Measurements from ENCODE around the gene CACNB4. TPM values are rescaled to one million over a fixed set of nuclear protein-coding genes. Genes with fewer than 3 reads are reported as not detected.
A peak's percentile ranks its signal among the peaks of the same experiment; 100 is the strongest.
"Not testable (repeated sequence)": the region's sequence is repeated elsewhere in the genome, so short reads cannot be mapped to it uniquely, and the experiment has no call there.

CACNB4 gene
- total RNA-seq, 1 donor from 2014 or later: 3.7 TPM

- no peaks in the 10 kb centered on the region for H3K36me3 ChIP-seq
- H3K27ac ChIP-seq: no peak overlapping the region
- no peaks in the 10 kb centered on the region for H3K27me3 ChIP-seq
- intact Hi-C loops (cut with DNase I): no loop called here
- DNase-seq (ENCODE audit: low spot score in 2 of 2): no peak
- H3K4me3 ChIP-seq: no peak overlapping the region
- no peaks in the 10 kb centered on the region for H3K4me1 ChIP-seq
- no peaks in the 10 kb centered on the region for H3K9me3 ChIP-seq
- no peak for TF ChIP-seq CTCF (IDR thresholded peaks at IDR 0.05)
Measured at GRCh38 chr2:152016181-152017120, 82.4 kb downstream of the CACNB4 start.

GRCh38 chr2:152015552-152015951, 83.3 kb downstream of the CACNB4 start:
- no peak for DNase-seq (ENCODE audit: low spot score in 2 of 2)
- Histone ChIP-seq H3K4me3 (no peak overlapping the region), H3K9me3 (no peaks in the 10 kb centered on the region), H3K27me3 (no peaks in the 10 kb centered on the region), H3K36me3 (no peaks in the 10 kb centered on the region), H3K4me1 (no peaks in the 10 kb centered on the region), H3K27ac (no peak overlapping the region)
- TF ChIP-seq CTCF (IDR thresholded peaks at IDR 0.05): no peak
- intact Hi-C loops (cut with DNase I): no loop called here

- no peak for TF ChIP-seq CTCF (IDR thresholded peaks at IDR 0.05)
- Histone ChIP-seq H3K4me1 (no peaks in the 10 kb centered on the region), H3K9me3 (no peaks in the 10 kb centered on the region), H3K36me3 (no peaks in the 10 kb centered on the region), H3K27me3 (no peaks in the 10 kb centered on the region), H3K27ac (no peak overlapping the region), H3K4me3 (no peak overlapping the region)
- intact Hi-C loops (cut with DNase I): no loop called here
- no peak for DNase-seq (ENCODE audit: low spot score in 2 of 2)
Measured at GRCh38 chr2:152012697-152013096, 86.1 kb downstream of the CACNB4 start.

DNA sequence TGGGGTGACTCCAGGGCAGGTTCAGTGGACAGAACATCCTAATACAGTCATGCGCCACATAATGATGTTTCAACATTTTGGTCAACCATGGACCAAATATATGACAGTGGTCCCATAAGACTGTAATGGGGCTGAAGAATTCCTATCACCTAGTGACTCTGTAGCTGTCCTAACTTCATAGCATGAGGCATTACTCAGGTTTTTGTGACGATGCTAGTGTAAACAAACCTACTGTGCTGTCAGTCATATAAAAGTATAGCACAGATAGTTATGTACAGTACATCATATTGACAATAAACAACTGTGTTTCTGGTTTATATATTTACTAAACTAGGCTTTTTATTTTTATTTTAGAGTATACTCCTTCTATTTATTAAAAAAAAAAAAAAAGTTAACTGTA, 87.1 kb downstream of the CACNB4 start:
- no peak overlapping the region for H3K27ac ChIP-seq
- H3K9me3 ChIP-seq: no peaks in the 10 kb centered on the region
- intact Hi-C loops (cut with DNase I): no loop called here
- no peak for TF ChIP-seq CTCF (IDR thresholded peaks at IDR 0.05)
- no peaks in the 10 kb centered on the region for H3K4me1 ChIP-seq
- no peaks in the 10 kb centered on the region for H3K36me3 ChIP-seq
- DNase-seq (ENCODE audit: low spot score in 2 of 2): no peak
- H3K27me3 ChIP-seq: no peaks in the 10 kb centered on the region
- H3K4me3 ChIP-seq: no peak overlapping the region

GRCh38 chr2:152005607-152006006, 93.2 kb downstream of the CACNB4 start:
- no peaks in the 10 kb centered on the region for H3K36me3 ChIP-seq
- H3K4me3 ChIP-seq: no peak overlapping the region
- intact Hi-C loops (cut with DNase I): no loop called here
- no peaks in the 10 kb centered on the region for H3K9me3 ChIP-seq
- DNase-seq (ENCODE audit: low spot score in 2 of 2): no peak
- peaks cover 0 to 7% of the 10 kb centered on the region in 2 donors for H3K4me1 ChIP-seq
- no peaks in the 10 kb centered on the region for H3K27me3 ChIP-seq
- H3K27ac ChIP-seq: no peak overlapping the region
- no peak for TF ChIP-seq CTCF (IDR thresholded peaks at IDR 0.05)

DNA sequence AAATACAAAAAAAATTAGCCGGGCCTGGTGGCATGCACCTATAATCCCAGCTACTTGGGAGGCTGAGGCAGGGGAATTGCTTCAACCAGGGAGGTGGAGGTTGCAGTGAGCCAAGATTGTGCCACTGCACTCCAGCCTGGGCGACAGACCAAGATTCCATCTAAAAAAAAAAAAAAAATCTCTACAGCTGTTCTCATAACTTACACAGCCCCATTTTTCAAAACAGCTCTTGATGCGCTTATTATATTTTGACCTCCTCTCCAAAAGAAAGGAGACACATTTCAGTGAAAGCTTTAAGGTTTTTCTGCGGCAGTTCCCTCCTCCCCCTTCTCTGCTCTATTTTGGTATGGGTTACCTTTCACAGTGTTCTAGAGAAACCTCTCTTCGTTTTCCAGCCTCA, 95.6 kb downstream of the CACNB4 start:
- not testable (repeated sequence) for H3K36me3 ChIP-seq; H3K9me3 ChIP-seq; H3K4me1 ChIP-seq; DNase-seq (ENCODE audit: low spot score in 2 of 2); H3K27me3 ChIP-seq
- intact Hi-C loops (cut with DNase I): loop anchor here (5.0 kb wide), 1 partner anchor 176 kb away; the partner anchor contains the start of gene ARL5A
- Histone ChIP-seq H3K4me3 (peak overlapping the region in 1 of 2 donors; percentile 35), H3K27ac (peak overlapping the region in 1 of 2 donors; percentile 72)
